8988T (cell line): ENCODE data around the gene KLRF1.
"Not testable (repeated sequence)": the region's sequence is repeated elsewhere in the genome, so short reads cannot be mapped to it uniquely, and the experiment has no call there.

Experiments used
- DNase-seq: peaks from one replicate; pipeline ENCODE4 v3.0.0; 2011

KLRF1 gene

DNA sequence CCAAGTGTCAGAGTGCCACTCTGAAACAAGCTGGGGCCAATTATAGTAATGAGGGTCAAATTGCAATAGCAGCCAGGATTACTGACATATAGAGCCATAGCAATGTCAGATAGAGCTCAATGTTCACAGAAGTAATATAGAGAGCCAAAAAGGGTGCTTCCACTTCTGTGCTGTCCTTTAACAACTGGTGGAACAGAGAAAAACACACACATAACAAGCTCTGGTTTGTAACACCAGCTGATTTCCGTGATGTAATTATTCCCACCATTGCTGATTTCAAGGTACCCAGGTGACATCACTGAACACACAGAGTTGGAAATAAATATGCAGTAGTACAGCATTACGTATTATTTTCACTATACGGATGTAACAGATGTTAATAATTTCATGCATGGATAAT, 44.9 kb downstream of the KLRF1 start:
- DNase-seq: no peak

DNA sequence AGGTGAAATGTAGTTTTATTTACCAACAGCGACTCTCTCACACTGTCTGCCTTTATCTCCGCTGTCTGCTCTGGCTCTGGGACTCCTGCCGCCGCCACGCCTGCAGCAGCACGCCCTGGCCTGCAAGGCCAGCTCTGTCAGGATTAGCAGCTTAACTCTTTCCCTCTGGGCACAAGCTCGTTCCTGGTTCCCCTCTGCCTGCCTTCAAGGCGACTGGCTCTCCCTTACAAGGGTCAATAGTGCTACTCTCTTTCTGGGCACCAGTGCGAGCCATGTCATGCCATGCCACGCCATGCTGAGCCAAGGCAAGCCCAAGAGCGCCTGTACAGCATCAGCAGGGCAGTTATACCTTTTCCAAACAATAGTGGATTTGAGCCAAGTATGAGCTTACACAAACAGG, 45.5 kb downstream of the KLRF1 start:
- DNase-seq: no peak

DNA sequence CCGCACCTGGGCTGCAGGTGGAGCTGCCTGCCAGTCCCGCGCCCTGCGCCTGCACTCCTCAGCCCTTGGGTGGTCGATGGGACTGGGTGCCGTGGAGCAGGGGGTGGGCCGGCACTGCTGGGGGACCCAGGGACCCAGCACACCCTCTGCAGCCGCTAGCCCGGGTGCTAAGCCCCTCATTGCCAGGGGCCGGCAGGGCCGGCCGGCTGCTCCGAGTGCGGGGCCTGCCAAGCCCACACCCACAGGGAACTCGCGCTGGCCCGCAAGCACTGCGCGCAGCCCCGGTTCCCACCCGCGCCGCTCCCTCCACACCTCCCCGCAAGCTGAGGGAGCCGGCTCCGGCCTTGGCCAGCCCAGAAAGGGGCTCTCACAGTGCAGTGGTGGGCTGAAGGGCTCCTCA, 48.8 kb downstream of the KLRF1 start:
- DNase-seq: not testable (repeated sequence)

DNA sequence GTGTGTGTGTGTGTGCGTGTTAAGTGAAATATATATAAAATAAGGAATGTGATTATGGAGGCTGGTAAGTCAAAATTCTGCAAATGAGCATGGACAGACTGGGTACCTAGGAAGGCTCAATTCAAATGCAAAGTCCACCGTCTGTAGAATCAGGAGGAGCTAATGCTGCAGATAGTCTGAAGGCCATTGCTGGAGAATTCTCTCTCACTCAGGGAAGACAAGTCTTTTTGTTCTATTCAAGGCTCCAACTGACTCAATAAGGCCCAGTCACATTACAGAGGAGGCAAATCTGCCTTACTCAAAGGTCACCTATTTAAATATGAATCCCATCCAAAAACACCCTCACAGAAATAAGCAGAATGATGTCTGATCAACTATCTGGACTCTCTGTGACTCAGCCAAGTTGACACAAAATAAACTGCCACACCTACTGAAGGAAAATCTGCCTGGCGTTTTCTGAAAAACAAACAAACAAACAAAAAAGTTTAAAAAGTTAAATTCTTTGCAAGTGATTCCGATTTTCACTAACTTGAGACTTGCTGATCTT, 53.3 kb downstream of the KLRF1 start:
- DNase-seq: no peak

DNA sequence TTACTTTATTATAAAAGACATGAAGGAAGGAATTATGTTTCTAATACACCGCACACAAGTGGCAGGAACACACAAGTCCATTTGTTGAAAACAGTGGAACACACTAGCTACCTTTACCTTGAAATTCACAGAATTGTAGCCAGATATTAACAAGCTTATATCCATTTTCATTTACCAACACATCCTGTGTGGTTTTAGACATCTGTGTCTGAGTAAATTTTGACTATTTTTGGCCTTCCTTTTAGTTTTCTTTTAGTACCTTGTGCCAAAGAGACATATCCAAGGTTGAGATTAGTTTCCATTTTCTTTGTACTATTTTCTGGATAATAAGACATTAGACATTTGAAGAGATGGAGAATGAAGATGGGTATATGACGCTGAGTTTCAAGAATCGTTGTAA, 54.0 kb downstream of the KLRF1 start, which contains the start of gene KLRF2:
TSS of gene KLRF2 (plus strand) at position 244 of the 400 bp plus-strand sequence. CDS start at position 351, 107 bp downstream.
- DNase-seq: no peak

DNA sequence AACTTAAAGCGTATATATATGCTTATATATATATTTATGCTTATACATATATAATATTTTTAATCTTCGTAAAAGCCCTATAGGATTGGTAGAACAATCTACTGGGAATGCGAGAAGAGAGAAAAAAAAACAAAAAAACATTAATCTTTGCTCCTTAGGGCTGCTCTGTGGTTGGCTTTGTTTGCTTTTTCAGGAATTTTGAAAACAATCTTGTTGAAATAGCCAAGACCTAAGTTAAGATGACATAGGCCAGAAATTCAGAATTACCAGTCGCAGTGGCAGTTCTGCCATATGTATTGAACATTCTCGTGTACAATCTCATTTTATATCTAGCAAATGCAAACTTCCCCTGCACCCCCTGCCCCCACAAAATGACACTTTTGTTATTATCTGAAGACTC, 54.7 kb downstream of the KLRF1 start:
- DNase-seq: no peak

DNA sequence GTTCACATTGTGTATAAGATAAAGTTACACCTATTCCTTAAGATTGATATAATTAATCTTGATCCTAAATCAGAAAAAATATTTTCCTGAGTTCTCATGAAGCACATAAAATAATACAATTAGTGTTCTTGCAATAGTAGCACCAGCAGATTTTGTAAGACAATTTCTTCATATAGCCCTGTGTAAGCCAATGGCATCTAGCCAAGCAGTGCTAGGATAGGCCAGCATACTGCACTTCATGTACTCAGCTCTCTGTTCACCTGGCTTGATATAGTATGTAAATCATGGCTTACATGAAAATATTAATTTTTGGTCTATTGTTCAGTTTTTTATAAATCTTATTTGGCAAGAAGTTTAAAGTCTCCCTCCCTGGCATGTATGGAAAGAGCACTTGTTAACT, 55.9 kb downstream of the KLRF1 start:
- DNase-seq: no peak

DNA sequence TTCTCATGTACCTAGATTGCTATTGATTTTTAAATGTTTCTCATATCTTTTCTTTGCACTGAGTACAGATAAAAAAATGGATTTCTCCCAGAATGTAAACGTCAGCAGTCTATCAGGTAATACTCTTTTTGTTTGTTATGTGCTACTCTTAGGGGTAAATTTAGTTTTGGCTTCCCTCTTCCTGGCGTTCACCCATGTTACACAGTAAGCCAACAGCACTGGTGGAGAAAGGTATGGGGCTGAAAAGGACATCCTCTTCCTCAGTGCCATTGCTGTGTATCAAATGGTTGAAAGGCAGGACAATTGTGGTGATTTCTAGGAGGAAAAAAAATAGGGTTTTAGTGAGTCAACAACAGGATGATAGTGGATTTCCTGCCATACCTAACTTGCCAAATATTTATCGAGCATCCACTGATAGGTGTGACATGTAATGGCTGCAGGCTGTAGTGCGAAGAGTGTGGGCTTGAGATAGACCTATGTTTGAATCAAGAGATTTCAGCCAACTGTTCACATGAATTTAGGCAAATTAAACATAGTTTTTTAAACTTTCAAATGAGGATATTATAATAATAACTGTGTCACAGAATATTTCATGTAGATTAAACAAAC, 61.5 kb downstream of the KLRF1 start:
- DNase-seq: no peak
